ENCODE data around the gene PPM1L. TPM values are rescaled to one million over a fixed set of nuclear protein-coding genes. Genes with fewer than 3 reads are reported as not detected.
"Not testable (repeated sequence)": the region's sequence is repeated elsewhere in the genome, so short reads cannot be mapped to it uniquely, and the experiment has no call there.

Gene PPM1L
- total RNA-seq, 2 experiments from 2014 or later: 3.2 to 3.3 TPM

DNA sequence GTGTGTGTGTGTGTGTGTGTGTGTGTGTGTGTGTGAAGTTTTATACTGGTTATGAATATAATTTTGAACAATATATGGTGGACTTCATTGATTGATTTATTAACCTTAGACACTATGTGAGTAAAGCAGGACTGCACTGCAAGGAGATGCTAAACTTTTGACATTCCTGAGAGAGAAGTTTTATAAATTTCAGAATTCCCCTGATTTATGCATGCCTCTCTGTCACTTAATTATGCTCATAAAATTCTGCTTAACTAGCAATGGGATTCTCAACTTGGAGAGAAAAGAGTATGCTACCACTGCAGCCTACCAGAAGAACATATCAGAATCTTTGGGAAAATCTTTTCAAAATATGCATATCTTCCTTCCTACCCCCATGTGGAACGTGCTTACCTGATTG is 204.5 kb downstream of the PPM1L start:
- ChIA-PET CTCF (no interaction called here), POLR2A (no interaction called here)

DNA sequence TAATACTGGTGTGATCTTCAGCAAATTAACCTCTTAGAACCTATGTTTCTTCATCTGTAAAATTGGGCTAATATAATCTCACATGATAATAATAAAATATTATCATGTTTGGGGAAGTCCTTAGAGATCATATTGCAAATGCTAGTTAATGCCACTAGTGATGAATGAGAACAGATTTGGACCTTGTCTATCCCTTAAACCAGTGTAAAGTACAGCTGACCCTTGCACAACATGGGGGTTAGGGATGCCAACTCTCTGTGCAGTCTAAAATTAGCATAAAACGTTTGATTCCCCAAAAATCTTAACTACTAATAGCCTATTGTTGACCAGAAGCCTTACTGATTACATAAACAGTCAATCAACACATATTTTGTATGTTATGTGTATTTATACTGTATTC is 207.9 kb downstream of the PPM1L start:
- ChIA-PET POLR2A (no interaction called here), CTCF (no interaction called here)

DNA sequence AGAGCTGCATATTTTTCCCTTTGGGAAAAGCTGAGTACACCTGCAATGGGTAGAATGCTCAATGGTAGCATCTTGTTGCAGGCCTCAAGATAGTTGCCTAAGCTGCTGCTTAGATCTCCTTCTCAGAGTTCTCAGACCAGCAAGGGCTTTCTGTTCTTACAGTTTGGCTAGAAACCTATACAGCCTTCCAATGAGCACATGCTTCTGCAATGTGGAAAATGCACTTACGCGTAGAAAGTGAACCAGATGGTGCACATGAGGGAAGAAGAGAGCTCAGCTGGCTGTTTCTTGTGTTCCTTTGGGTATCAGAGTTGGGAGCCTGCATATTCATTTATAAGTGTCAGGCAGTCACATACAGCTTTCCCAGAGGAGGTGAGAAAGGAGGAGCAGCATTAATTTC is 212.7 kb downstream of the PPM1L start:
- ChIA-PET CTCF (no interaction called here), POLR2A (no interaction called here)

DNA sequence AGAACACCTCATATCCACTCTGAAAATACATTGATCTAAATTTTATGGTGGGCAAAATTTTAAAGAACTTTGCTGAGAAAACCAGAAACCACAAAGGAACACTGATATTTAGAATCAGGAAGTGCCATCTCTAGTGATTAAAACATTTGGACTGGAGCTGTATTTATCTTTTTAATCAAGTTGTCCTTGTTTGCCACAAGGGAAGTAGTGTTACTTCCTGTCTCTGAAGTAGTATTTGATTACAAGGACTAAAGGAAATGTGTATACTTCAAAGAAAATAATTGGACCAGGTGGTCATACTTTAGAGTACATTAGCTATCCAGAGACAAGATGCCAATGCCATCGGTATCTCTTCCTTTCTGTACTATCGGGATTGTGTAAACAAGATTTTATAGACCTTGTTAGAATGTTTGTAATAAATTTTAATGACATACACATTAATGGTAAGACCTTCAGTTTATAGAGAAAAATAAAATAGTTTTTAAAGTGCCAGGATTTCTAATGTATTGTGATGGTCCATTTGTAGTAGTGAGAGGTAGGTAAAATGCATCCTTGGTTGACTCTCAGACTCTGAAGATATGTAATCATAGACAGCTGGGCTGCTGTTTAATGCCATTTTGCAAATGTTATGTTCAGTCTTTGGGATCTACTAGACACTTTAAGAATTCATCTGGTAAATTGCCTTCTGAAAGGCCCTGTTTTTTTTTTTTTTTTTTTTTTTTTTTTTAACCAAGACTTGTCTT is 217.2 kb downstream of the PPM1L start:
- ChIA-PET POLR2A (no interaction called here), CTCF (no interaction called here)

DNA sequence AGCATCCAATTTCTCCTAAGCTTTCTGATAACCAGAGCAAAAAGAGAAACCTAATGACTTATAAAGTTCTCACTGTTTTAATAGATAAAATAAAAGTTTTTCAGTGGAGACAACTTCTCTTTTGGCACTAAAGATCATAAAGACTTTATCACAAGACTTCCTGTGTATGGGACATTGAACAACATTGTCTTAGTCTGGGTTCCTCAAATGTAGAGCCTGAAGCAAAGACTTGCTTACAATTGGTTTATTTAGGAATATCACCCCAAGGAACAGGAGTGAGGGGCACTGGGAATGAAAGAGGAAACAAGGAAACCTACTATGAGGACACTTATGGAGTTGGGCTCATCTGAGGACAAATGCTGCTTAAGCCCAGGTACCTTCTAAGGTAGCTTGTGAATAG is 221.7 kb downstream of the PPM1L start:
- ChIA-PET POLR2A (no interaction called here), CTCF (no interaction called here)

DNA sequence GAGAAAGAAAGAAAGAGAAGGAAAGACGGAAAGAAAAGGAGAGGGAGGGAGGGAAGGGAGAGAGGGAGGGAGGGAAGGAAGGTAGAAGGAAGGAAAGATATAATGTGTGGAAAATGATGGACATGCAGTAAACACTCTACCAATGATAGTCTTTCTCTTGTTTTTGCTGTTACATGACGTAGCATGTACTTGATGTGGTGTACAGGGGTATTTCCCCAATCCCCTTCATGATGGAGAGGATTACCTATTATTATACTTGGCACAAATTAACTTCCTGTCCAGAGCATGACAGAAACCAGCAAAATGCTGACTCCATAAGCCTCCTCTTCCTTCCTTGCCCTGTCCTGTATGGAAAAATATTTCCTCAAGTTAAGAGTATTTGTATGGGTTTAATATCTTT is 224.7 kb downstream of the PPM1L start:
- ChIA-PET POLR2A (no interaction called here), CTCF (no interaction called here)

DNA sequence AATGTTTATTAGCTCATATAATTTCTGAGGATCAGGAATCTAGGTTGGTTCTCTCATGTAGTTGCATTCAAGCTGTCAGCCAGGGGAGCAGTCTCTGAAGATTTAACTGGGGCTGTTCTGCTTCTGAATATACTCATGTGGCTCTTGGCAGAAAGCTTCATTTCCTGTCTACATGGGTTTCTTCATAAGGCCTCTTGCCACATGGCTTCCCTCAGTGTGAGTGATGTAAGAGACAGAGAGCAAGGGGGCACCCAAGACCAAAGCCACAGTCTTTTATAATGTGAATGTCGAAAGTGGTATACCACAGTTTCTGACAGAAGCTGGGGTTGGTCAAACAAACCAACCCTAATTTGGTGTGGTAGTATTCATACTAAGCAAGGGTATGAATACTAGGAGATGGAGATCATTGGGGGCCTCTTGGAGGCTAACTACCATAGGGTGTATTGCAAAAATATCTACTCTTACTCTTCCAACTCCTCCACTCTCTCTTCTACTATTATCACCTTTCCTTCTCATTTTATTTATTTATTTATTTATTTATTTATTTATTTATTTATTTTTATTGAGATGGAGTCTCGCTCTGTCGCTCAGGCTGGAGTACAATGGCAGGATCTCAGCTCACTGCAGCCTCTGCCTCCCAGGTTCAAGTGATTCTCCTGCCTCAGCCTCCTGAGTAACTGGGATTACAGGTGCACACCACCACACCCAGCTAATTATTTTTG is 225.3 kb downstream of the PPM1L start:
- ChIA-PET POLR2A (no interaction called here), CTCF (no interaction called here)

DNA sequence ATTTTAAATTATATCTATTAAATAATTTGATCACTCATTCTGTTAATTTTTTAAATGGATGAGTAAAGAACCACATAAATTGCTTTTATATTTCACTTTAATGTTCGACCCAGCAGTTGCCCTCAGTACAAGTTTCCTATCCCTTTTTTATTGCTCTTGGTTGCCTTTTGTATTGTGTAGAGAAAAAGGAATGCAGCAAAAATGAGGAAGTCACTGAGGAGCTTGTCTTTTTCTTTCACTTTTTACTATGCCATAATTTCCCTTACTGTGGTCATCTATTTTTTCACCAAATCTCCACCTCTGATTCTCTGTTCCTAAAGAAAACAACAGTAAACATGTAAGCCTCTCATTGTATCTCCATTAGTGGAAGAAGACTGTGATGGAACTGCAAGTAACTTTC is 226.5 kb downstream of the PPM1L start:
- CTCF ChIA-PET: no interaction called here
- POLR2A ChIA-PET: no interaction called here

DNA sequence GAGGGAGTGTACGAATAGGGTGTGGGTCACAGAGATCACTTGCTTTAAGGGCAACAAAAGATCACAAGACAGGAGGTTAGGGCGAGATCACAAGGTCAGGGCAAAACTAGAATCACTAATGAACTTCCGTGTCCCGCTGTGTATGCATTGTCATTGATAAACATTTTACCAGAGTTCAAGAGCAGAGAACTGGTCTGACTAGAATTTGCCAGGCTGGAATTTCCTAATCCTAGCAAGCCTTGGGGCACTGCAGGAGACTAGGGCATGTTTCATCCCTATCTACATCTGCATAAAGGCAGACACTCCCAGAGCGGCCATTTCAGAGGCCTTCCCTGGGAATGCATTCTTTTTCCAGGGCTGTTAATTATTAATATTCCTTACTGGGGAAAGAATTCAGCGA is 227.9 kb downstream of the PPM1L start:
- POLR2A ChIA-PET, CTCF ChIA-PET: not testable (repeated sequence)

DNA sequence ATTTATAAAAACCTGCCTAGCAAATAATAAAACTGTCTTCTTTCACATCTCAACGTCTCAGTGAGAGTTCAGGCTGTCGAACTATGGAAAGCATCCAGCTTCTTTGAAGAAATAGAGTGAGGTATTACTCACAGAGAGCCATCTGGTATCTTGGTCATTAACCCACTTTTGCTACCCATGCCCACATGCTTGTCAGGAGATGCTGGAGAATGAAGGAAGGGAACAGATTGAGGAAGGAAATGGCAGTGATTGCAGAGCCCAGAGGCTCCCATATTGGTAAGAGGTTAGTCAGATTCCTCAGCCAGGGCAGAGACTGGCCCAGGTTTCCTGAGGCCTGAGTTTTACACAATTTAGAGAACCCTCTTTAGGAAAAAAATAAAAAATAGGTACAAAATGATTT is 230.0 kb downstream of the PPM1L start:
- CTCF ChIA-PET: no interaction called here
- POLR2A ChIA-PET: no interaction called here

DNA sequence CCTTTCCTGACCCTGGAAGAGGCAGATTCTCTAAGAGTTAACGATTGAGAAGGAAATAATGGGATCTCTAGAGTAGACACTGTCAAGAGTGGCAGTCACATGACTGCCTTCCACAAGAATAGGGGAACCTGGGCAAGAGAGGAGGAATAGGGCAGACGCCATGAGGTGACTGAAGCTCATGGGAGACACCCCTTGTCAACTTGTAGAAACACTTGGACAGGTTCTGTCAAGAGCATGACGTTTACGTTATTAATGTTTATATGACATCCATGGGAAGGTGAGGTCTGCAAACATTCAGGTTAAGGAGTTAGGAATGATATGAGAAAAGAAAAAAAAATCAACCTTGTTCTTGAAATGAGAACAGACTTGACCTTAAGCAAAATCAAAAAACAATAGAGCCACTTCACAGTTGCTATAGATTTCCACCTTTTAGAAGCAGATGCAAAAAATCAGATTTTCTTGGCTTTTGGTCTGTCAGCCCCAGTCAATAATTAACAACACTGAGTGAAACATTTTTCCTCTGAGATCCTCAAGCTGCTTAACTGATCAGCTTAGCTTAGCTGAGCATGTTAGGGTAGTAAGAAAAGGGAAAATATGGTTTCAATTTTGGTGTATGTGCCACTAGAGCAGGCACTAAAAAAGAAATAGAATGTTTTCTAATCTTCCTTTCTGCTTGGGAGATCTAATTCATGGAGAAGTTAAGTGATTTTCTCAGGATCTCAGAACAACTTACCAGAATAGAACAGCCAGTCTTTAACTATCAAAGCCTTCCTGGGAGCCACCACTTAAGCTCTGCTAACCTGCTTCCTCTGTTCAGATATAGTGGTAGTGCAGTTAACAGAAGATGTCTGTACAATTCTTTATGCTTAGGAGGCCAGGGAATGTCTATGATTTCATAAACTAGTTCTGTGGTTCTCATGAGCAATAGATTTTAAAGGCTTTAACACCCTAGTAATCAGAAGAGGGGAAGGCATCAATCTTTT is 232.2 kb downstream of the PPM1L start:
- ChIA-PET POLR2A (no interaction called here), CTCF (no interaction called here)

DNA sequence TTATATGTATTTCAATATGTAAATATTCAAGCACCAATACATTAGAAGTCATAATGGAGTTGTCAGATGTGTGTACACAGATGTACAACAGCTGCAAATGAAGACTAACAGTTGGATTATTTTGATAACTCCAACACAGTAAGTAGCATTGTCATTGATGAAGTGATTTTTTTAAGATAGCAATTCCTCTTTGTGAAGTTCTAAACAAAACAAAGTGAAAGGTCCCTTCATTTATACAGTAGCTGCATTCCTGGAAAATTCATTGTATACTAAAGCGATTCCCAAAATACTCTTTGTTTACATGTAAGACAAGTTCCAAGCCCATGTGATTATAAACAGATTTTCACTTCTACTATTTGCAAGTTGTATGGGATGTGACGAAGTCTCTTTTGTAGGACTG is 234.4 kb downstream of the PPM1L start:
- CTCF ChIA-PET: no interaction called here
- POLR2A ChIA-PET: no interaction called here

DNA sequence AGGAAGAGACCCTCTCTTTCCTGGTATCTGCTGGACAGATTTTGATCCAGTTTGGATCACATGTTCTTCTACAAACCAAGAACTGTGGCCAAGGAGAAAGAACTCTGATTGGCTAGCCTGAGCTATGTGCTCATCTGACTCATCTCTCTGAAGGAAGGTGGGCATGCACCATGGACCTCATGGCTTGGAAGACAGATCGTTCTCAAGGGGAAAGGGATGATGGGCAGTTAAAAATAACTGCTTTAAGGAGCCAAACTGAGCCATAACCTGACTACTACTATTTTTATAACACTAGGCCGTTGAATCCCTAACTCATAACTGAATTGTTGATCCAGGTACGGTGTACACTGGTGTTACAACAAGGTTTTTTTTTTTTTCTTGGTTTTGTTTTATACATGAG is 236.7 kb downstream of the PPM1L start:
- CTCF ChIA-PET: interaction anchor here (0.6 kb wide), 1 partner anchor 46 kb away, joined by 3 read pairs; no protein-coding TSS in a partner anchor
- POLR2A ChIA-PET: no interaction called here

DNA sequence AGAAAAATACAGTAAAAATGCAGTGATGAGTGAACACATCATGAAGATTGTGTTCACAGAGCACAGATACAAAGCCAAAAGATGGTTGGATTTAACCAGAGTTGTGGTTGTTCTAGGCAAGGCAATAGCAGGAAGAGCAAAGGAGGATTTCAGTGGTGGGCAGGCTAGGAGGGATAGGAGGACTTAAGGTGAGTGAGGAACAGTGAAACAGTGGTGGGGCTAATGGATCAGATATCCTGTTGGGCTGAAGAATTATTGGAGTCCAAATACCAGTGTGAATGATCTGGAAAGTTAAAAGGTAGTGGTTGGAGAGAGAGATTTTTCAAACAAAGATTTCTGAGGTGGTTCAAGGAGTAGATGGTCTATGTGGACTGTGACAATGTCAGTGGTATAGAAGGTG is 240.8 kb downstream of the PPM1L start:
- CTCF ChIA-PET: no interaction called here
- POLR2A ChIA-PET: no interaction called here

DNA sequence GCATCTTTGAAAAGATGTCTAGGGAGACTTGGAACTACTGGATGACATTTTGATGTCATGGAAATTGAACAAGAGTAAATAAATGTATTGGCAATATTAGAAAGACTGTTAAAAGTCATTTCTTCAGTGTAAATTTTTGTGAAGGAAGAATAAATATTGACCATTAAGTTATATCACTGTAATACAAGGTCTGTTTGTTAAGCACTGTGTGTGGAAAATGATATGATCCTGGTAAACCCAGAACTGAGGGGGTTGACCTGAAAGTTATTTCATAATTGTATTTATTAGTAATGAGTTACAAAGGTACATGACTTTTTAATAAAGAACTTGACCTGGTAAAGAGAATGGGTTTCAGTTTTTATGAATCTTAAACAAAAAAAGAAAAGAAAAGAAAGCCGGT is 242.6 kb downstream of the PPM1L start:
- CTCF ChIA-PET: no interaction called here
- POLR2A ChIA-PET: no interaction called here

DNA sequence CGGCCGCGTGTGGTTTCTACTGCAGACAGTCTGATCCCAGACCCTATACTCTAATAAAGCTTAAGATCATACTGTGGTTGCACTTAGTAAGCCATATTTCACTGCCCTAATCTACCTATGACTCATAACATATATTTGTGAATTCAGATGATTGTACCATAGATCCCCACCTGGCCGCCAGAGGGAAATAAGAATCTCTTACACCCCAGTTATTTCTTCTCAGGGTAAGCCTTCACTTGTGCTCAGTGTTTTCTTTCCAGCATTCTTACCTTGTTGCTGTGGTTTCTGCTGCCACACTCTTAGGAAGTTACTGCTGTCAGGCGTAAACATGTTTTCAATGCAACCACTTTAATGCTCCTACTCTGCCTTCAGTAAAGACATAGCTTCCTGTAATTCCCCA is 243.2 kb downstream of the PPM1L start:
- ChIA-PET POLR2A (no interaction called here), CTCF (no interaction called here)

DNA sequence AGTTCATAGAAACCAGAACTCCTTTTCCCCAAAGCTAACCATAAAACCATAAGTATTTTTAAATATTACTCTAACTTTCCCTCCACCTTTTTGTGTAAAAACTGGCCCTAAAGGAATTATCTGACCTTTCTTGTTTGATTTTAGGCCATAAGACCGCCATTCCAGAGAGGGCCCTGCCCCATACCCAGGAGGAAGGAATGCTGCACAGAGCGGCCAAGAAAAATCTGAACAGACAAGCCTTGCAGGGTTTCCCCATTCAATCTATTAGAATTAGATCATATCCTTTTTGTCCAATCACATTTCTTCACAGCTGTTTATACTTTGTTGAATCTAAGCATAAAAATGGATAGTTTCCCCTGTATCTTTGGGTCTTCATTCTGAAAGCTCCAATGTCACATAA is 252.1 kb downstream of the PPM1L start:
- CTCF ChIA-PET: no interaction called here
- POLR2A ChIA-PET: no interaction called here

DNA sequence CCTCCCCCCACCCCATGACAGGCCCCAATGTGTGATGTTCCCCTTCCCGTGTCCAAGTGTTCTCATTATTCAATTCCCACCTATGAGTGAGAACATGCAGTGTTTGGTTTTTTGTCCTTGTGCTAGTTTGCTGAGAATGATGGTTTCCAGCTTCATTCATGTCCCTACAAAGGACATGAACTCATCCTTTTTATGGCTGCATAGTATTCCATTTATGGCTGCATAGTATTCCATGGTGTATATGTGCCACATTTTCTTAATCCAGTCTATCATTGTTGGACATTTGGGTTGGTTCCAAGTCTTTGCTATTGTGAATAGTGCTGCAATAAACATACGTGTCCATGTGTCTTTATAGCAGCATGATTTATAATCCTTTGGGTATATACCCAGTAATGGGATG is 254.1 kb downstream of the PPM1L start:
- POLR2A ChIA-PET, CTCF ChIA-PET: not testable (repeated sequence)

DNA sequence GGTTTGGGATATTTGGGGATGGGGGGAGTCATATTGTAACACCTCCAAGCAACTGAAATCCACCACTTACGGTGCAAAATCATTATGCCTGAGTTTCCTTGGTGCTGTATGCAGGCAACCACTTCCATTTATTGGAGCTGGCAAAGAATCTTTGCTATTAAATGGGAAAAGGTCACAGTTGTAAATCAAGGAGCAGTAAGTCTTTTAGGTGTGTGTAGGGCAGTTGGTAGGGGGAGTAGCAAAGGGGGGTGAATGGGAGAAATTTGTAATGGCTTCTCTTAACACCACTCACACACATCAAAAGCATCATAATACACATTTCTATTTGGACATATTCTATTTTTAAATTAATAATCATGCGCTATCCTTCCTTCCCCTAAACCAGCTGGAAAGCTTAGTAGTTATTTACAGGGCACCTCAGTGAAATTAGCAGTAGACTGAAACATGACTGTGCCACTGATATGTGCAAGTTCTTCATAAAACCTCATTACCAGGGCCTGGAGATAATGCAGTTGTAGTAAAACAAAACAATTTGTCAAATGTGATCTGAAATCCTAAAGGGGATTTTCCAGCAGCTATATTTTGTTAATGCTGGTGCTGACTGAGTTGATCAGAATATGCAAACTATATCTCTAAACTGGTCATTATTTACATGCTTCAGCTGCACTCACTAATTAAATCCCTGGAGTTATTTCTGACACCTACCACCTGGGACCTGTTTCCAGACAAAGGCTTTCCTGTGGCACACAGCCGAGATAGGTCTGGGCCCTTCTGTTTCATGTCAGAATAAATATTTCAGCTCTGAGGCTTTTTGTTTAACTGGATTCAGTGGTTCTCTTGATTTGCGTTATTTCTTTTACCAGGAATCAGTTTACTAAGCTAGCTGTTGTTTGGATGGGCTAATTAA is 259.1 kb downstream of the PPM1L start:
- ChIA-PET CTCF (no interaction called here), POLR2A (no interaction called here)
